ENCODE measurements around the gene RABAC1.

- TF ChIP-seq RFX5 (IDR thresholded peaks at IDR 0.05; ENCODE audit: low read depth, low read length) (no peak), CTCF (conservative IDR thresholded peaks at IDR 0.05; ENCODE audit: low read depth, low read length) (no peak), RAD21 (IDR thresholded peaks at IDR 0.05; ENCODE audit: low read length) (no peak), CEBPB (IDR thresholded peaks at IDR 0.05; ENCODE audit: low read depth, low read length) (no peak), POLR2A (IDR thresholded peaks at IDR 0.05; ENCODE audit: low read depth, low read length) (no peak), USF2 (IDR thresholded peaks at IDR 0.05; ENCODE audit: low read depth, low read length) (no peak), BHLHE40 (IDR thresholded peaks at IDR 0.05; ENCODE audit: low read depth, low read length) (no peak), MXI1 (IDR thresholded peaks at IDR 0.05; ENCODE audit: borderline replicate concordance, low read depth, low read length) (no peak), RCOR1 (IDR thresholded peaks at IDR 0.05; ENCODE audit: insufficient replicate concordance, low read length) (no peak), SMC3 (IDR thresholded peaks at IDR 0.05; ENCODE audit: low read depth, low read length) (no peak), CHD1 (IDR thresholded peaks at IDR 0.05; ENCODE audit: low read depth, low read length) (no peak), MAZ (IDR thresholded peaks at IDR 0.05; ENCODE audit: borderline replicate concordance, low read depth, low read length) (no peak), ELK1 (IDR thresholded peaks at IDR 0.05; ENCODE audit: borderline replicate concordance, low read depth, low read length) (no peak)
These were observed 40.2 kb upstream of the RABAC1 start for GRCh38 chr19:41999071-41999877.

All from IMR-90 (cell line).